HG02970 (cell line): Measurements from ENCODE around the gene FDX1.

ENCODE experiments used
- ATAC-seq: cut with Tn5 transposase; IDR thresholded peaks from one replicate; pipeline ENCODE4 v1.9.1; 2021; ENCODE audit warnings: mild to moderate bottlenecking, moderate library complexity, moderate number of reproducible peaks; ENCODE audit not compliant: unreplicated experiment, low FRiP score

The FDX1 gene

GRCh38 chr11:110455718-110456117 is 26.0 kb downstream of the FDX1 start:
- no peak for ATAC-seq

GRCh38 chr11:110463153-110463552 is 33.4 kb downstream of the FDX1 start:
- no peak for ATAC-seq

- no peak for ATAC-seq
Measured at GRCh38 chr11:110465231-110465630, 35.5 kb downstream of the FDX1 start.

- no peak for ATAC-seq
Measured at GRCh38 chr11:110467556-110467955, 37.8 kb downstream of the FDX1 start.

GRCh38 chr11:110468121-110468520 is 38.4 kb downstream of the FDX1 start:
- no peak for ATAC-seq

- no peak for ATAC-seq
Measured at GRCh38 chr11:110469127-110469526, 39.4 kb downstream of the FDX1 start.

- no peak for ATAC-seq
Measured at GRCh38 chr11:110470716-110471115, 41.0 kb downstream of the FDX1 start.

GRCh38 chr11:110471371-110471770 is 41.6 kb downstream of the FDX1 start:
- ATAC-seq: no peak

GRCh38 chr11:110472858-110473257 is 43.1 kb downstream of the FDX1 start:
- no peak for ATAC-seq

- no peak for ATAC-seq
Measured at GRCh38 chr11:110473706-110474105, 44.0 kb downstream of the FDX1 start.

GRCh38 chr11:110474578-110474977 is 44.8 kb downstream of the FDX1 start:
- no peak for ATAC-seq

- ATAC-seq: no peak
Measured at GRCh38 chr11:110475671-110476070, 45.9 kb downstream of the FDX1 start.

- no peak for ATAC-seq
Measured at GRCh38 chr11:110478410-110478809, 48.7 kb downstream of the FDX1 start.

- ATAC-seq: no peak
Measured at GRCh38 chr11:110479108-110480101, 49.7 kb downstream of the FDX1 start.

- no peak for ATAC-seq
Measured at GRCh38 chr11:110481523-110481922, 51.8 kb downstream of the FDX1 start.

GRCh38 chr11:110486156-110486555 is 56.4 kb downstream of the FDX1 start:
- no peak for ATAC-seq

GRCh38 chr11:110488446-110488845 is 58.7 kb downstream of the FDX1 start:
- ATAC-seq: no peak

GRCh38 chr11:110490886-110491285 is 61.1 kb downstream of the FDX1 start:
- ATAC-seq: no peak

- ATAC-seq: no peak
Measured at GRCh38 chr11:110491577-110492320, 62.0 kb downstream of the FDX1 start.

- ATAC-seq: no peak
Measured at GRCh38 chr11:110492321-110492685, 62.6 kb downstream of the FDX1 start.

GRCh38 chr11:110493346-110493745 is 63.6 kb downstream of the FDX1 start:
- no peak for ATAC-seq
